Endothelial cell of umbilical vein (primary cell): ENCODE measurements around the gene DCUN1D2. TPM values are rescaled to one million over a fixed set of nuclear protein-coding genes. Genes with fewer than 3 reads are reported as not detected.

ENCODE experiments used
- BruUV-seq: library from RNA; stranded (reverse); fragments of 400-500 nt; replicated peaks from 2 replicates; lab custom pipeline; 2021; lab: Mats Ljungman, UMichigan
- CTCF ChIA-PET: fragments of 300-600, 350-600 bp; sonication (Branson Sonifier 250); formaldehyde crosslinking; loops from one replicate; lab custom pipeline; 2021; ENCODE audit warnings: antibody characterized with exemption, inconsistent platforms; lab: Charles Lee
- POLR2A ChIA-PET: fragments of 300-600, 350-600 bp; sonication (Branson Sonifier 250); formaldehyde crosslinking; loops from one replicate; lab custom pipeline; 2021; ENCODE audit warnings: antibody characterized with exemption, inconsistent platforms; lab: Charles Lee
- DNase-seq: peaks from one replicate; pipeline ENCODE4 v3.0.0-alpha.2; 2011; ENCODE audit warnings: low read depth, low spot score
- FAIRE-seq: peaks from 2 replicates; lab custom pipeline; 2011; peaks lifted over from hg19 to GRCh38; lab: Jason Lieb, UNC
- H2AFZ ChIP-seq: 2 replicates; pipeline ENCODE4 v1.6.0; 2012; ENCODE audit warnings: low read depth, low read length, control low read depth, inconsistent platforms
- H3K27ac ChIP-seq: 2 replicates; pipeline ENCODE4 v1.5.1; 2011; ENCODE audit warnings: low read depth, mild to moderate bottlenecking, control low read depth, low read length, moderate library complexity; ENCODE audit not compliant: insufficient read depth
- H3K27me3 ChIP-seq, 2 experiments: 2 replicates each; pipeline versions ENCODE4 v1.6.0 to v1.6.1; 2011; ENCODE audit warnings: low read length in 2 of 2, mixed read lengths in 1 of 2; ENCODE audit not compliant: control insufficient read depth in 2 of 2, insufficient read depth in 2 of 2
- H3K36me3 ChIP-seq, 2 experiments: 2 replicates in 1 of 2; 3 replicates in 1 of 2; pipeline ENCODE4 v1.5.1; 2011; ENCODE audit warnings: low read length in 2 of 2, mild to moderate bottlenecking in 1 of 2, moderate library complexity in 1 of 2; ENCODE audit not compliant: control insufficient read depth in 2 of 2, insufficient read depth in 2 of 2; ENCODE audit errors: extremely low read depth in 1 of 2
- H3K4me1 ChIP-seq: 3 replicates; pipeline ENCODE4 v1.5.1; 2011; ENCODE audit warnings: mild to moderate bottlenecking, low read length; ENCODE audit not compliant: control insufficient read depth, insufficient read depth; ENCODE audit errors: extremely low read depth
- H3K4me2 ChIP-seq: 2 replicates; pipeline ENCODE4 v1.6.1; 2011; ENCODE audit warnings: low read length, control low read depth, mixed read lengths; ENCODE audit not compliant: insufficient read depth
- H3K4me3 ChIP-seq, 3 experiments: fragments of 200-600 bp in 1 of 3; sonication (generic), shearing (Covaris generic) in 1 of 3; replicated peaks in 1 of 3; 2 replicates each; pipeline ENCODE4 v1.5.1; 2011 to 2016; ENCODE audit warnings: control low read depth in 3 of 3, low read length in 3 of 3, mild to moderate bottlenecking in 2 of 3, inconsistent platforms in 1 of 3, low read depth in 1 of 3, moderate library complexity in 1 of 3; ENCODE audit not compliant: insufficient read depth in 1 of 3
- H3K79me2 ChIP-seq: 2 replicates; pipeline ENCODE4 v1.6.0; 2012; ENCODE audit warnings: low read length, inconsistent platforms; ENCODE audit not compliant: control insufficient read depth, insufficient read depth
- H3K9ac ChIP-seq: replicated peaks from 2 replicates; pipeline ENCODE3; 2011; ENCODE audit warnings: low read length, control low read depth; ENCODE audit not compliant: insufficient read depth; ENCODE audit errors: extremely low read depth
- H3K9me1 ChIP-seq: replicated peaks from 3 replicates; pipeline ENCODE4 v1.6.0; 2011; ENCODE audit warnings: mild to moderate bottlenecking, low read length; ENCODE audit not compliant: control insufficient read depth, insufficient read depth; ENCODE audit errors: extremely low read depth
- H3K9me3 ChIP-seq: replicated peaks from 2 replicates; pipeline ENCODE4 v1.5.1; 2012; ENCODE audit warnings: low read length, inconsistent platforms; ENCODE audit not compliant: control insufficient read depth, insufficient read depth
- H4K20me1 ChIP-seq: replicated peaks from 2 replicates; pipeline ENCODE3; 2011; ENCODE audit warnings: mild to moderate bottlenecking, low read length; ENCODE audit not compliant: control insufficient read depth, insufficient read depth; ENCODE audit errors: extremely low read depth
- EZH2 ChIP-seq: IDR thresholded peaks from 2 replicates; pipeline ENCODE4 v1.6.1; 2012; ENCODE audit warnings: borderline replicate concordance, low read depth, mild to moderate bottlenecking, moderate library complexity, low read length, inconsistent platforms; ENCODE audit not compliant: severe bottlenecking
- FOS ChIP-seq: IDR thresholded peaks from 2 replicates; pipeline ENCODE4 v1.6.1; 2011; ENCODE audit warnings: mild to moderate bottlenecking, low read length, moderate library complexity, borderline replicate concordance; ENCODE audit not compliant: insufficient read depth
- GATA2 ChIP-seq: IDR thresholded peaks from 2 replicates; pipeline ENCODE4 v1.7.0; 2011; ENCODE audit warnings: low read depth, mild to moderate bottlenecking, moderate library complexity, mixed read lengths, low read length; ENCODE audit not compliant: insufficient read length, insufficient read depth
- JUN ChIP-seq: IDR thresholded peaks from 2 replicates; pipeline ENCODE4 v1.6.1; 2011; ENCODE audit warnings: borderline replicate concordance, low read depth; ENCODE audit not compliant: insufficient read length, insufficient read depth
- POLR2A ChIP-seq: IDR thresholded peaks from 2 replicates; pipeline ENCODE4 v1.6.1; 2012; ENCODE audit warnings: low read depth, mild to moderate bottlenecking, control low read depth, low read length
- dilution Hi-C: fragments of 300-500 bp; cut with MboI; formaldehyde crosslinking; loops from one replicate; pipeline ENCODE4 v1.15.0; 2019; ENCODE audit warnings: low sequenced_read_pairs; ENCODE audit not compliant: extremely low pct_ligation_motif_present
- intact Hi-C: fragments of 100-400 bp; cut with micrococcal nuclease; formaldehyde crosslinking; loops from one replicate; pipeline ENCODE4 v1.10.0; 2022
- polyA plus RNA-seq, 4 experiments: library from polyadenylated mRNA; depleted of rRNA in 3 of 4; stranded (reverse) in 3 of 4; unstranded in 1 of 4; fragments of >200 nt; gene quantifications; 2 replicates each; pipeline versions ENCODE4 v1.2.1 to v1.2.3, GENCODE V29; 2011 to 2012; ENCODE audit warnings: missing spikeins in 1 of 4
- total RNA-seq: library from RNA; stranded (reverse); gene quantifications from 2 replicates; pipeline ENCODE4 v1.2.3, GENCODE V29; 2021
- TF ChIP-seq, protein P1 (sequence below), 2 donors: IDR thresholded peaks; 1 replicate in 1 of 2; 2 replicates in 1 of 2; pipeline ENCODE4 v1.5.1; 2011; ENCODE audit warnings: low read length in 2 of 2, mild to moderate bottlenecking in 2 of 2, moderate library complexity in 2 of 2, control low read depth in 1 of 2, inconsistent platforms in 1 of 2, low read depth in 1 of 2; ENCODE audit not compliant: insufficient read depth in 1 of 2; ENCODE audit errors: extremely low read depth in 1 of 2

DCUN1D2 gene
- total and polyA plus RNA-seq, 2 donors (not counting 3 experiments of a cell fraction or from before 2014, with no cell fraction given): 10.5 to 24.9 TPM

DNA sequence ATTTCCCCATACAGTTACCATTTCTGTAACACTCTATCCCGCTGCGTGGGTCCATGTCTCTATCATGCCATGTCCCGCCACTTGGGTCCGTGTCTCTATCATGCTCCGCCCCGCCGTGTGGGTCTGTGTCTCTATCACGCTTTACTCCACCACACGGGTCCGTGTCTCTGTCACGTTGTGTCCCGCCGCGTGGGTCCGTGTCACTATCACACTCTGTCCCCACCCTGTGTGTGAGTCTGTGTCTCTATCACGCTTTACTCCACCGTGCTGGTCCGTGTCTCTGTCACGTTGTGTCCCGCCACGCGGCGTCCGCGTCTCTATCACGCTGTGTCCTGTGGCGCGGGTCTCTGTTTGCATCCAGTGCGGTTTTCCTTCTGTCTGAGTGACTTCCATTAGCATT lies 48.9 kb downstream of the DCUN1D2 start:
- H3K27ac ChIP-seq: no peak overlapping the region
- FAIRE-seq (no peak), DNase-seq (no peak)
- H3K36me3 ChIP-seq: no peaks in the 10 kb centered on the region
- no TSS peak for BruUV-seq
- H3K9me1 ChIP-seq: no peaks in the 10 kb centered on the region
- dilution Hi-C loops (no loop called here), intact Hi-C loops (no loop called here)
- CTCF ChIA-PET: no interaction called here
- no peaks in the 10 kb centered on the region for H4K20me1 ChIP-seq
- H3K4me3 ChIP-seq: no peak overlapping the region
- H3K27me3 ChIP-seq: no peaks in the 10 kb centered on the region
- H3K9me3 ChIP-seq: no peaks in the 10 kb centered on the region
- H3K4me1 ChIP-seq: no peaks in the 10 kb centered on the region
- H3K9ac ChIP-seq: no peak overlapping the region
- no peaks in the 10 kb centered on the region for H3K79me2 ChIP-seq
- TF ChIP-seq POLR2A (no peak), FOS (no peak), GATA2 (no peak), EZH2 (no peak), JUN (no peak)
- TF ChIP-seq, protein P1, sequence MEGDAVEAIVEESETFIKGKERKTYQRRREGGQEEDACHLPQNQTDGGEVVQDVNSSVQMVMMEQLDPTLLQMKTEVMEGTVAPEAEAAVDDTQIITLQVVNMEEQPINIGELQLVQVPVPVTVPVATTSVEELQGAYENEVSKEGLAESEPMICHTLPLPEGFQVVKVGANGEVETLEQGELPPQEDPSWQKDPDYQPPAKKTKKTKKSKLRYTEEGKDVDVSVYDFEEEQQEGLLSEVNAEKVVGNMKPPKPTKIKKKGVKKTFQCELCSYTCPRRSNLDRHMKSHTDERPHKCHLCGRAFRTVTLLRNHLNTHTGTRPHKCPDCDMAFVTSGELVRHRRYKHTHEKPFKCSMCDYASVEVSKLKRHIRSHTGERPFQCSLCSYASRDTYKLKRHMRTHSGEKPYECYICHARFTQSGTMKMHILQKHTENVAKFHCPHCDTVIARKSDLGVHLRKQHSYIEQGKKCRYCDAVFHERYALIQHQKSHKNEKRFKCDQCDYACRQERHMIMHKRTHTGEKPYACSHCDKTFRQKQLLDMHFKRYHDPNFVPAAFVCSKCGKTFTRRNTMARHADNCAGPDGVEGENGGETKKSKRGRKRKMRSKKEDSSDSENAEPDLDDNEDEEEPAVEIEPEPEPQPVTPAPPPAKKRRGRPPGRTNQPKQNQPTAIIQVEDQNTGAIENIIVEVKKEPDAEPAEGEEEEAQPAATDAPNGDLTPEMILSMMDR (IDR thresholded peaks at IDR 0.05; ENCODE audit: extremely low read depth in 1 of 2, insufficient read depth in 1 of 2, low read depth in 1 of 2, low read length in 2 of 2): no peak
- H2AFZ ChIP-seq: no peak overlapping the region
- POLR2A ChIA-PET: no interaction called here
- H3K4me2 ChIP-seq: no peak overlapping the region
